Panc1 (cell line): ENCODE measurements around the gene POMT2.

Source experiments
- POLR2AphosphoS5 ChIP-seq: IDR thresholded peaks from 2 replicates; pipeline ENCODE4 v1.6.1; 2012; ENCODE audit warnings: mild to moderate bottlenecking, low read depth, low read length, moderate library complexity
- TF ChIP-seq, protein P1 (sequence below): fragments of 450-650 bp; IDR thresholded peaks from 2 replicates; pipeline ENCODE4 v1.5.1; 2017; ENCODE audit warnings: mild to moderate bottlenecking

DNA sequence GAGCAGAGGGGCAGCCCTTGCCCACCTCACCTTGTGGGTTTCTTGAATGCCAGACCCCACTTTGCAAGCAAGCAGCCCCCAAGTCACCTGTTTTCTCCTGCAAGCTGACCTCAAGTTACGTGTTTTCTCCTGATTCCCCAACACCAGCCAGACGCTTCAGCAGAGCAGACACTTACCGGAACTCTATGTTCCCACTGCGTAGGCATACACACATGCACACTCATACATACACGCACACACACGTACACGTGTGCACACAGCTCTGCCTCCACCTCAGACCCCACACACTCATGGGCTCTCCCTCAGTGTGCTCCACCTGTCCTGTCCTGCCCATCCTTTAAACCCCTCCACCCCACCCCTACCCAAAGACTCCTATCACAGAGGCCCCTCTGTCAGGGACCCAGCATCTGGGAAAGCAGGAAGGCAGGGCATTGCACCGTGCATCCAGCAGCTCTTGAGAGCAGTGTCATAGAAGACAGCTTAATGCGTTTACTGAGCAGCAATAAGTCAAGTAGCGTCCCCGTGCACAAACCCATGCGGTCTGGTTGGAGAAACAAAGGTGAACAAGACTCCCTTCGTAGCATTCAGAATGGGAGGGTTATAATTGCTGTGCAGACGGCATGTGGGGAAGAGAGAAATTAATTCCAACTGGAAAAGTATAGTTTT lies 94.7 kb downstream of the POMT2 start:
- TF ChIP-seq POLR2AphosphoS5, result no peak
- TF ChIP-seq, protein P1, sequence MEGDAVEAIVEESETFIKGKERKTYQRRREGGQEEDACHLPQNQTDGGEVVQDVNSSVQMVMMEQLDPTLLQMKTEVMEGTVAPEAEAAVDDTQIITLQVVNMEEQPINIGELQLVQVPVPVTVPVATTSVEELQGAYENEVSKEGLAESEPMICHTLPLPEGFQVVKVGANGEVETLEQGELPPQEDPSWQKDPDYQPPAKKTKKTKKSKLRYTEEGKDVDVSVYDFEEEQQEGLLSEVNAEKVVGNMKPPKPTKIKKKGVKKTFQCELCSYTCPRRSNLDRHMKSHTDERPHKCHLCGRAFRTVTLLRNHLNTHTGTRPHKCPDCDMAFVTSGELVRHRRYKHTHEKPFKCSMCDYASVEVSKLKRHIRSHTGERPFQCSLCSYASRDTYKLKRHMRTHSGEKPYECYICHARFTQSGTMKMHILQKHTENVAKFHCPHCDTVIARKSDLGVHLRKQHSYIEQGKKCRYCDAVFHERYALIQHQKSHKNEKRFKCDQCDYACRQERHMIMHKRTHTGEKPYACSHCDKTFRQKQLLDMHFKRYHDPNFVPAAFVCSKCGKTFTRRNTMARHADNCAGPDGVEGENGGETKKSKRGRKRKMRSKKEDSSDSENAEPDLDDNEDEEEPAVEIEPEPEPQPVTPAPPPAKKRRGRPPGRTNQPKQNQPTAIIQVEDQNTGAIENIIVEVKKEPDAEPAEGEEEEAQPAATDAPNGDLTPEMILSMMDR, result no peak
